ENCODE results near the gene PLSCR4.

- TF ChIP-seq SIN3A (IDR thresholded peaks at IDR 0.05; ENCODE audit: borderline replicate concordance, insufficient read depth, low read length) (no peak), POLR2AphosphoS5 (IDR thresholded peaks at IDR 0.05; ENCODE audit: low read depth, low read length) (no peak), REST (IDR thresholded peaks at IDR 0.05; ENCODE audit: insufficient read depth in 1 of 2, low read depth in 2 of 2, low read length in 2 of 2) (no peak), FOXP2 (optimal IDR thresholded peaks at IDR 0.05; ENCODE audit: borderline replicate concordance, extremely low read depth, extremely low read length, insufficient read depth) (no peak)
These were observed 27.2 kb upstream of the PLSCR4 start for GRCh38 chr3:146277953-146278631.
